NCI-H2107 (cell line): ENCODE measurements around the gene VAMP7.
"Not testable (repeated sequence)": the region's sequence is repeated elsewhere in the genome, so short reads cannot be mapped to it uniquely, and the experiment has no call there.

Experiments used
- DNase-seq: peaks from one replicate; lab custom pipeline; 2025; lab: John Stamatoyannopoulos, UW

The VAMP7 gene

GRCh38 chrX:155881158-155881993 lies at the start of gene VAMP7:
Gene VAMP7, plus strand, starts transcription at chrX:155881345. Its CDS starts 8,122 bp downstream, at chrX:155889467.
- peak; percentile 74 for DNase-seq

- DNase-seq, result no peak
Observed at GRCh38 chrX:155841232-155841631, 39.9 kb upstream of the VAMP7 start.

- not testable (repeated sequence) for DNase-seq
Observed at GRCh38 chrX:155851786-155852185, 29.4 kb upstream of the VAMP7 start.

GRCh38 chrX:155857561-155857960 lies 23.6 kb upstream of the VAMP7 start:
- DNase-seq, result no peak

GRCh38 chrX:155864655-155865054 lies 16.5 kb upstream of the VAMP7 start:
- DNase-seq, result no peak

GRCh38 chrX:155865193-155865592 lies 16.0 kb upstream of the VAMP7 start:
- DNase-seq, result no peak

GRCh38 chrX:155867821-155868220 lies 13.3 kb upstream of the VAMP7 start:
- DNase-seq, result no peak

GRCh38 chrX:155870958-155871357 lies 10.2 kb upstream of the VAMP7 start:
- no peak for DNase-seq

GRCh38 chrX:155871934-155872333 lies 9.2 kb upstream of the VAMP7 start:
- DNase-seq, result no peak

GRCh38 chrX:155873188-155873587 lies 8.0 kb upstream of the VAMP7 start:
- DNase-seq, result no peak

- no peak for DNase-seq
Observed at GRCh38 chrX:155874571-155875244, 6.4 kb upstream of the VAMP7 start.

- no peak for DNase-seq
Observed at GRCh38 chrX:155876704-155877103, 4.4 kb upstream of the VAMP7 start.

- no peak for DNase-seq
Observed at GRCh38 chrX:155877288-155877687, 3.9 kb upstream of the VAMP7 start.

GRCh38 chrX:155880586-155881157 lies 473 bp upstream of the VAMP7 start:
- DNase-seq, result no peak

- DNase-seq, result no peak
Observed at GRCh38 chrX:155886409-155886808, 5.3 kb downstream of the VAMP7 start.

- no peak for DNase-seq
Observed at GRCh38 chrX:155888139-155888538, 7.0 kb downstream of the VAMP7 start.

GRCh38 chrX:155889328-155889727 lies 8.2 kb downstream of the VAMP7 start:
- no peak for DNase-seq

GRCh38 chrX:155891446-155892210 lies 10.5 kb downstream of the VAMP7 start:
- DNase-seq, result no peak

- no peak for DNase-seq
Observed at GRCh38 chrX:155893521-155893920, 12.4 kb downstream of the VAMP7 start.

- no peak for DNase-seq
Observed at GRCh38 chrX:155896512-155896911, 15.4 kb downstream of the VAMP7 start.

GRCh38 chrX:155899366-155899765 lies 18.2 kb downstream of the VAMP7 start:
- DNase-seq, result no peak

- DNase-seq, result no peak
Observed at GRCh38 chrX:155900765-155901164, 19.6 kb downstream of the VAMP7 start.
